H7 (cell line): ENCODE results near the gene AUH. TPM values are rescaled to one million over a fixed set of nuclear protein-coding genes. Genes with fewer than 3 reads are reported as not detected.

Source experiments
- DNase-seq: peaks from one replicate; pipeline ENCODE4 v3.0.0; 2012
- H3K27me3 ChIP-seq: 2 replicates; pipeline ENCODE4 v1.6.0; 2011; ENCODE audit warnings: mild to moderate bottlenecking, low read length; ENCODE audit not compliant: control insufficient read depth, insufficient read depth
- H3K36me3 ChIP-seq: replicated peaks from 2 replicates; pipeline ENCODE4 v1.5.1; 2011; ENCODE audit warnings: low read length; ENCODE audit not compliant: control insufficient read depth, insufficient read depth
- H3K4me3 ChIP-seq: 2 replicates; pipeline ENCODE4 v1.5.1; 2011; ENCODE audit warnings: low read depth, mild to moderate bottlenecking, control low read depth, low read length, moderate library complexity; ENCODE audit not compliant: insufficient read depth
- total RNA-seq: library from RNA; depleted of rRNA; stranded (reverse); fragments of >200 nt; shearing (Covaris generic); gene quantifications from 2 replicates; pipeline ENCODE4 v1.2.3, GENCODE V29; 2014

Gene AUH
- total RNA-seq, 1 experiment from 2014 or later = 24.4 TPM

GRCh38 chr9:91246846-91247245 lies 114.9 kb downstream of the AUH start:
- no peak for DNase-seq
- Histone ChIP-seq H3K27me3 (no peaks in the 10 kb centered on the region), H3K4me3 (no peak overlapping the region), H3K36me3 (no peaks in the 10 kb centered on the region)

DNA sequence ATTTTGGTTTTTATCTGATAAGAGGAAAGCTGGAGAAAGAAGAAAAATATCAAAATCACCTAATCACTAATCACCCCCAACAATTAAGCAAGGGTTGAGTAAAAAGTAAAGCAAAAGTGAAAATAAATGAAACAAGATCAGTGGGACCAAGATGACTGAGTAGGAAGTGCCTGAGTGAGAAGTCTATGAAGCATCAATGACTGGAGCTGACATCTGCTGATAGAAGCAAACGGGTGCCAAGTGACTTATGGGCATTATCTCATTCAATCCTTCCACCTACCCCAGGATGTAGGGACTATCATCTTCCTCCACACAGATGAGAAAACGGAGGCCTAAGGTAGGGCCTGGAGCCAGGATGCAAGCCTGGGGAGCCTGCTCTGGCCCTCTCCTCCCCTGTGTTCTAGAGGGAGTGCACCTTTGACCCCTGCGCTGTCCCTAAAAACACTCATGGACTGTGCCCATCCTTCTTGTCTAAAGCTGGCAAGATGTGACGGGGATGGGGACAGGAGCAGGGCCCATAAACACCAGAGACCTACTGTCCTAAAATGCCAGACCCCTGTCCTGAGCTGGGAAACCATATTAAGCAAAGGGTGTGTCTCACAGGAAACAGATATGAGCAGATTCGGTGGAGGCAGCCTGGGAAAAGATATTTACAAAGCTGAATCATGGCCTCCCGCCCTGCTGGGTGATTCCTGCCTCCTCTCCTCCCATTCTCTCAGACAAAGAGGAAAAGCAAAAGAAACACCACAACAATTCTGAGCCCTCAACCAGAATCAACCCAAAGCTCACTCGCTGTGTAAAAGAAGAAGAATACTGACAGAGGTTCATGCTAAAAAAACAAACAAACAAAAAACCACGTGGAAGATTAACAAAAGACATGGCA lies 116.0 kb downstream of the AUH start:
- H3K36me3 ChIP-seq = no peaks in the 10 kb centered on the region
- DNase-seq = no peak
- H3K4me3 ChIP-seq = no peak overlapping the region
- H3K27me3 ChIP-seq = no peaks in the 10 kb centered on the region

GRCh38 chr9:91243029-91243428 lies 118.7 kb downstream of the AUH start:
- Histone ChIP-seq H3K4me3 (no peak overlapping the region), H3K27me3 (no peaks in the 10 kb centered on the region), H3K36me3 (no peaks in the 10 kb centered on the region)
- DNase-seq = peak; percentile 24

- no peaks in the 10 kb centered on the region for H3K27me3 ChIP-seq
- H3K4me3 ChIP-seq = no peak overlapping the region
- no peak for DNase-seq
- no peaks in the 10 kb centered on the region for H3K36me3 ChIP-seq
These were observed 119.8 kb downstream of the AUH start for GRCh38 chr9:91241909-91242308.

DNA sequence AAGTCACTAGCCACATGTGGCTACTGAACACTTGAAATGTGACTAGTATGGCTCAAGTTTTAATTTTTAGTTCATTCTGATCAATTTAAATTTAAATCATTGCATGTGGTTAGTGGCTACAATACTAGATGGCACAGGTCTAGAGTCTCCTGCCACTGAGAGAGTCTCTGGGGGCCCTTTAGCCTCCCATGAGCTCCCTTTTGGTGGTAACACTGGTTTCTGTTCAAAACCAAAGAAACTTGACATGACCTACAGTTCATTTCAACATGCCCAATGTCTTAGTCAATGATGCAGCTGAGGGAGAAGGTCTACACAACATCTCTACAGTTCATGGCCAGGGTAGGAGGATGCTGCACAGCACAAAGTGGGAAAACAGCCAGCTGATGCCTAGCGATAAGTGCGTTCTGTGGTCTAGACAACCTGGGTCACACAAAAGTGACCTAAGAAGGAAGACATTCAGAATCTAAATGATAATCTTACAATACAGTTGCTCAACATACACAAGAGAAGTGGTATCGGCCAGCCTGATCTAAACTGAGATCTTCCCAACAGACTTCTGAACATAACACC lies 121.0 kb downstream of the AUH start:
- DNase-seq = no peak

GRCh38 chr9:91239367-91240111 lies 122.2 kb downstream of the AUH start:
- DNase-seq = no peak
- no peak overlapping the region for H3K4me3 ChIP-seq
- no peaks in the 10 kb centered on the region for H3K36me3 ChIP-seq
- H3K27me3 ChIP-seq = no peaks in the 10 kb centered on the region

More for the DNA sequence above, 121.0 kb downstream of the AUH start:
- Histone ChIP-seq H3K4me3 (no peak overlapping the region), H3K27me3 (no peaks in the 10 kb centered on the region), H3K36me3 (no peaks in the 10 kb centered on the region)

- Histone ChIP-seq H3K27me3 (no peaks in the 10 kb centered on the region), H3K36me3 (no peaks in the 10 kb centered on the region), H3K4me3 (no peak overlapping the region)
- DNase-seq = no peak
These were observed 127.2 kb downstream of the AUH start for GRCh38 chr9:91234523-91234922.

DNA sequence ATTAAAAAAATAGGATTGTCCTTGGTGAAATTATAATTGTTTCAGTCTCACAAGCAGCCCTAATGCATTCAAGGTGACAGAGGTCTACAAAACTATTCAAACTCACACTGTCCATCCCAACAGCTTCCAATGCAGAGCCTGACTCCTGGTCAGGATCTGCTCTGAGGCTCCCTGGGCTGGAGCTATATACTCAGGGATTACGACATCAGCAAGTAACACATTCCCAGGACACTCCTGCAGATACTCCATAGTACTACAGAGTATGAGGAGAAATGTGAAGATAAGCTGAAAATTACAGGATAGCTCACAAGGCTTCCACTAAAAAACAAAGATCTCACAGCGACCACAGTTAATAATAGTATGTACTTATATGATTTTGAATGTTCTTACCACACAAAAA lies 130.1 kb downstream of the AUH start:
- Histone ChIP-seq H3K27me3 (no peaks in the 10 kb centered on the region), H3K36me3 (no peaks in the 10 kb centered on the region), H3K4me3 (no peak overlapping the region)
- DNase-seq = no peak

- H3K36me3 ChIP-seq = peaks cover 4% of the 10 kb centered on the region; the same call in 1 of the 2 replicates
- H3K27me3 ChIP-seq = no peaks in the 10 kb centered on the region
- DNase-seq = no peak
- H3K4me3 ChIP-seq = no peak overlapping the region
These were observed 138.7 kb downstream of the AUH start for GRCh38 chr9:91223000-91223399.

DNA sequence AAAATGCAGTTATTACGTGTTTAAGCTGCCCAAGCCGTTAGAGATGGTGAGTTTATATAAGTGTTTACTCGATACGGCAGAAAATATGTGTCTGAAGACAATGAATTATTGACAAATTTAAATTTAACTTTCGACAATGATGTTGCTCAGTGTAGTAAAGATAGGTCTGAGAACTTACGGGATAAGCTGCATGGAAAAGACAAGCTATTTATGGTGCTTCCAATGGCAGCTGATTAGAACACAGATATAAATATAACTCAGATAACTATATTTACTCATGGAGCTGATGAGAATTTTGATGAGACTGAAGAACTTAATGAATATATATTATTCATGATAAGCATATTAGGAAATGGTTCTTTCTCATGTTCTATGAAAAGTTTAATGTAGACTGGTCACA lies 139.3 kb downstream of the AUH start:
- DNase-seq = no peak
- peaks cover 4% of the 10 kb centered on the region; the same call in 1 of the 2 replicates for H3K36me3 ChIP-seq
- no peak overlapping the region for H3K4me3 ChIP-seq
- no peaks in the 10 kb centered on the region for H3K27me3 ChIP-seq

- Histone ChIP-seq H3K36me3 (peaks cover 4% of the 10 kb centered on the region; the same call in 1 of the 2 replicates), H3K4me3 (no peak overlapping the region), H3K27me3 (no peaks in the 10 kb centered on the region)
- DNase-seq = no peak
These were observed 140.4 kb downstream of the AUH start for GRCh38 chr9:91221332-91221731.

GRCh38 chr9:91220491-91221135 lies 141.1 kb downstream of the AUH start:
- Histone ChIP-seq H3K27me3 (no peaks in the 10 kb centered on the region), H3K4me3 (no peak overlapping the region), H3K36me3 (peaks cover 4% of the 10 kb centered on the region; the same call in 1 of the 2 replicates)
- DNase-seq = no peak

- Histone ChIP-seq H3K4me3 (no peak overlapping the region), H3K27me3 (no peaks in the 10 kb centered on the region), H3K36me3 (peaks cover 4% of the 10 kb centered on the region; the same call in 1 of the 2 replicates)
- DNase-seq = no peak
These were observed 141.7 kb downstream of the AUH start for GRCh38 chr9:91220021-91220420.

- DNase-seq = no peak
- Histone ChIP-seq H3K27me3 (no peaks in the 10 kb centered on the region), H3K4me3 (no peak overlapping the region)
These were observed 142.2 kb downstream of the AUH start for GRCh38 chr9:91219557-91219956.

More at GRCh38 chr9:91219557-91219956, 142.2 kb downstream of the AUH start:
- H3K36me3 ChIP-seq = peaks cover 4% of the 10 kb centered on the region; the same call in 1 of the 2 replicates
